ENCODE measurements around the gene HPS4. TPM values are rescaled to one million over a fixed set of nuclear protein-coding genes. Genes with fewer than 3 reads are reported as not detected.

Gene HPS4
- total RNA-seq, 2 experiments from 2014 or later, result 32.0 to 35.3 TPM

- Mint-ChIP-seq H3K36me3 (ENCODE audit: low read depth) (peaks cover 24% of the 10 kb centered on the region), H3K4me1 (peaks cover 70% of the 10 kb centered on the region), H3K27me3 (no peaks in the 10 kb centered on the region), H3K4me3 (peak overlapping the region; percentile 63), H3K27ac (peak overlapping the region; percentile 88), H3K9me3 (no peaks in the 10 kb centered on the region)
- DNase-seq, result no peak
- ChIA-PET CTCF (interaction anchor here (0.6 to 1.6 kb wide), 9 partner anchors 12 to 195 kb away, joined by 3 to 11 read pairs (median 4); no protein-coding TSS in a partner anchor), POLR2A (interaction anchor here (0.7 kb wide), 1 partner anchor 48 kb away, joined by 3 read pairs; no protein-coding TSS in a partner anchor)
Measured at GRCh38 chr22:26479043-26479791, 4.4 kb downstream of the HPS4 start.

GRCh38 chr22:26477341-26477731 lies 6.2 kb downstream of the HPS4 start:
- POLR2A ChIA-PET, result no interaction called here
- Mint-ChIP-seq H3K27me3 (no peaks in the 10 kb centered on the region), H3K27ac (no peak overlapping the region), H3K36me3 (ENCODE audit: low read depth) (peaks cover 32% of the 10 kb centered on the region), H3K9me3 (no peaks in the 10 kb centered on the region), H3K4me1 (peaks cover 59% of the 10 kb centered on the region), H3K4me3 (no peak overlapping the region)
- no peak for DNase-seq
- CTCF ChIA-PET, result no interaction called here

DNA sequence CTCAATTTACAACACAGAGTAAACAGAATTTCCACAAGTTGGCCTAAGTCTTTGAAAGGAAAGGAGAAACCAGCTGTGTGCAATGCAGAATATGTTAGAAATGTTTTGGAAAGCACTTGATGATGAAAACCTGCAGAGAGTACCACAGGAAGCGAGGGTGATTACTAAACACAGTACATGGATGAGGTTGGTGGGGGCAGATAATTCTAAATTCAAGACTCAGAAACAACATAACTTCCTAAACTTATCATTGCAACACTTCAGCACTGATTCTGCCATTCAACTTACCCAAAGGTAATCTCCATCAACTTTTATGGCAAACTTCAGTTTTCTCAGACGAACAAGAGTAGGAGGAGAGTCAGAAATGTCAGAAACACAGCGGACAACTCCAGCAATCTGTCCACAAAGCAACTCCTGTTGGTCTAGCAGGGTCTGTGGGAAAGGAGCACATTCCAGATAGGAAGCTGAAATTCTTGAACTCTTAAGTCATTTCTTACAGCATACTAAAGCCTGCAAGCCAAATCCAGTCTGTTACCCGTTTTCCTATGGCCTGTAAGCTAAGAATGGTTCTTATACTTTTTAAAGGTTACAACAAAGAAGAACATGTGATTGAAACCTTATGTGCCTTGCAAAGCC lies 6.8 kb downstream of the HPS4 start:
- H3K4me1 Mint-ChIP-seq, result peaks cover 54% of the 10 kb centered on the region
- peaks cover 36% of the 10 kb centered on the region for H3K36me3 Mint-ChIP-seq (ENCODE audit: low read depth)
- no peaks in the 10 kb centered on the region for H3K9me3 Mint-ChIP-seq
- ChIA-PET POLR2A (no interaction called here), CTCF (no interaction called here)
- H3K4me3 Mint-ChIP-seq, result no peak overlapping the region
- no peaks in the 10 kb centered on the region for H3K27me3 Mint-ChIP-seq
- DNase-seq, result no peak
- H3K27ac Mint-ChIP-seq, result no peak overlapping the region

DNA sequence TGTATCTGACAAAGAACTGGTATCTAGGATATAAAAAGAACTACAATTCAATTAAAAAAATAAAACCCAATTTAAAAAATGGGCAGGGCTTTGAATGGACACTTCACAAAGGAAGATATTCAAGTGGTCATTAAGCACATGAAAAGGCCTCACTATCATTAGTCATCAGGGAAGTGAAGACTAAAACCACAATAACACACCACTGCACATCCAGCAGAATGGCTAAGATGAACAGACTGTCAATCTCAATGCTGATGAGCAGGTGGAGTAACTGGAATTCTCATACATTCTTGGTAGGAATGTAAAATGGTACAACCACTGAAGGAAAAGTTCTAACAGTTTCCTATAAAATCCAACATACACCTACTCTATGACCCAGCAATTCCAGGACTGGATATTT lies 8.9 kb downstream of the HPS4 start:
- Mint-ChIP-seq H3K27ac (no peak overlapping the region), H3K4me3 (no peak overlapping the region), H3K36me3 (ENCODE audit: low read depth) (peaks cover 36% of the 10 kb centered on the region), H3K27me3 (no peaks in the 10 kb centered on the region), H3K9me3 (no peaks in the 10 kb centered on the region), H3K4me1 (peaks cover 34% of the 10 kb centered on the region)
- CTCF ChIA-PET, result interaction anchor here (0.6 kb wide), 1 partner anchor 150 kb away, joined by 3 read pairs; no protein-coding TSS in a partner anchor
- DNase-seq, result no peak
- POLR2A ChIA-PET, result no interaction called here

DNA sequence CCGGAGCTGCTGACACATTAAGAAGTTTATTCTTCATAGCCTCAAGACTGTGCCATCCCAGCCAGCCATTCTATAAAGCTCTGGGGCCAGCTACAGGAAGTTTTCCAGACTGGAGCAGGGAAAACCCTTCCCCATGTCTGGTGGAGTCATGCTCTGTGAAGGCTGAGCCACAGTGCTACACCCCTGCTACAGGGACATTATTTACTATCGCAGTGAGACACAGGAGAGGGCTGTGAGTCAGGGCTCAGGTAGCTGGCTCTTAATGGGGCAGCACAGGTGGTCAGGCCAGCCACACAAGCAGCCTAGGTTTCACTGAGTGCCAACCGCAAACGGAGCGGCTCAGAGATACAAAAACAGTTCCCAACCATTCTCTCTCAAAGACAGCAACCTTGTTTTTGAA lies 12.1 kb downstream of the HPS4 start:
- H3K4me3 Mint-ChIP-seq, result no peak overlapping the region
- CTCF ChIA-PET, result interaction anchor here (0.9 to 1.7 kb wide), 4 partner anchors 9 to 12 kb away, joined by 3 to 6 read pairs (median 4); partner anchors contain the start of genes HPS4 and SRRD
- peaks cover 8% of the 10 kb centered on the region for H3K4me1 Mint-ChIP-seq
- H3K36me3 Mint-ChIP-seq (ENCODE audit: low read depth), result peaks cover 36% of the 10 kb centered on the region
- no peaks in the 10 kb centered on the region for H3K9me3 Mint-ChIP-seq
- H3K27me3 Mint-ChIP-seq, result no peaks in the 10 kb centered on the region
- no peak overlapping the region for H3K27ac Mint-ChIP-seq
- DNase-seq, result no peak
- POLR2A ChIA-PET, result no interaction called here

DNA sequence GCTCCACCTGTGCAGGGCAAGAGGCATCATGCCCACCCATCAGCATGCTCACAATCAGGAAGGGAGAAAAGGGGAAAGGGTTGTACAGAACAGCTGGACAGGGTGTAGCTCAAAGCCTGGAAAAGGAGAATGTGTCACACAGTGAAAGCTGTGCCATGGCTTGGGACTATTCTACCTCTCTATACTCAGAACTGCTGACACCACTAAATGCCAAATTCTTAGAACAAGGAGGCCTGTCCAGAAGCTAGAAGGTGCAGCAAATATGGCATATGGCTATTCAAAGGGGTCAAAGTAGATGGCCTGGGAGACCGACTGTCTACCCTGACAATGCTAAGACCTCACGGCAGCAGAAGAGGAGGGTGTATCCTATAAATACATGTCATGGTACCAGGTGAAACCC lies 12.8 kb downstream of the HPS4 start:
- DNase-seq, result no peak
- ChIA-PET CTCF (interaction anchor here (0.9 to 1.7 kb wide), 4 partner anchors 9 to 13 kb away, joined by 3 to 6 read pairs (median 4); partner anchors contain the start of genes HPS4 and SRRD), POLR2A (no interaction called here)
- no peaks in the 10 kb centered on the region for H3K9me3 Mint-ChIP-seq
- H3K27me3 Mint-ChIP-seq, result no peaks in the 10 kb centered on the region
- peak overlapping the region; percentile 57 for H3K27ac Mint-ChIP-seq
- no peak overlapping the region for H3K4me3 Mint-ChIP-seq
- H3K4me1 Mint-ChIP-seq, result peaks cover 6% of the 10 kb centered on the region
- H3K36me3 Mint-ChIP-seq (ENCODE audit: low read depth), result peaks cover 38% of the 10 kb centered on the region

GRCh38 chr22:26466196-26466595 lies 17.4 kb downstream of the HPS4 start:
- H3K36me3 Mint-ChIP-seq (ENCODE audit: low read depth), result peaks cover 32% of the 10 kb centered on the region
- no peak for DNase-seq
- no peaks in the 10 kb centered on the region for H3K4me1 Mint-ChIP-seq
- no peak overlapping the region for H3K27ac Mint-ChIP-seq
- ChIA-PET CTCF (interaction anchor here (0.6 kb wide), 1 partner anchor 156 kb away, joined by 3 read pairs; the partner anchor contains the start of gene CRYBA4), POLR2A (interaction anchor here (0.6 kb wide), 1 partner anchor 94 kb away, joined by 3 read pairs; no protein-coding TSS in a partner anchor)
- H3K27me3 Mint-ChIP-seq, result no peaks in the 10 kb centered on the region
- H3K9me3 Mint-ChIP-seq, result no peaks in the 10 kb centered on the region
- H3K4me3 Mint-ChIP-seq, result no peak overlapping the region

- H3K4me3 Mint-ChIP-seq, result no peak overlapping the region
- no peak for DNase-seq
- H3K9me3 Mint-ChIP-seq, result no peaks in the 10 kb centered on the region
- no peaks in the 10 kb centered on the region for H3K27me3 Mint-ChIP-seq
- no peak overlapping the region for H3K27ac Mint-ChIP-seq
- POLR2A ChIA-PET, result no interaction called here
- H3K36me3 Mint-ChIP-seq (ENCODE audit: low read depth), result peaks cover 30% of the 10 kb centered on the region
- CTCF ChIA-PET, result interaction anchor here (0.8 kb wide), 1 partner anchor 9 kb away, joined by 3 read pairs; no protein-coding TSS in a partner anchor
- no peaks in the 10 kb centered on the region for H3K4me1 Mint-ChIP-seq
Measured at GRCh38 chr22:26464312-26464711, 19.3 kb downstream of the HPS4 start.

DNA sequence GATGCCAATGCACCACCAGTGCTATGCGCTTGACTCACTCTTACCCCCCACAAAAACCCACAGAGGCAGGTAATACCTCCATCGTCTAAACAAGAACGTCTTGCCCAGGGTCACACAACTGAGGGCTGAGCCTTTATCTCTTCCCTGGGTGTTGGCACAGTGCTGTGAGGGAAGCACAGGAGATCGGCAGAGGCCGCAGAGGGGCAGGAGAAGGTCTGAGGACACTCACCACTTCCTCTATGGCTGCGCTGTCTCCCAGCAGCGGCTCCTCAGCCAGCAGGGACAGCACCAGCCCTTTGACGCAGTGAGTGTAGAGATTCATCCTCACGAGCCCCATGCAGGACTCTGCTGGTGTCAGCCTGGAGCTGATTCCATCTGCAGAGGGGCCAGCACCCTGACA lies 19.9 kb downstream of the HPS4 start:
- DNase-seq, result no peak
- Mint-ChIP-seq H3K4me1 (no peaks in the 10 kb centered on the region), H3K9me3 (no peaks in the 10 kb centered on the region), H3K27me3 (no peaks in the 10 kb centered on the region), H3K36me3 (ENCODE audit: low read depth) (peaks cover 25% of the 10 kb centered on the region), H3K27ac (no peak overlapping the region), H3K4me3 (no peak overlapping the region)
- POLR2A ChIA-PET, result no interaction called here
- CTCF ChIA-PET, result interaction anchor here (0.6 to 0.8 kb wide), 2 partner anchors 8 to 12 kb away, joined by 3 to 6 read pairs; no protein-coding TSS in a partner anchor

GRCh38 chr22:26463101-26463661 lies 20.4 kb downstream of the HPS4 start:
- Mint-ChIP-seq H3K4me3 (no peak overlapping the region), H3K9me3 (no peaks in the 10 kb centered on the region), H3K27me3 (no peaks in the 10 kb centered on the region), H3K27ac (no peak overlapping the region), H3K36me3 (ENCODE audit: low read depth) (peaks cover 22% of the 10 kb centered on the region), H3K4me1 (no peaks in the 10 kb centered on the region)
- POLR2A ChIA-PET, result interaction anchor here (0.6 kb wide), 1 partner anchor 46 kb away, joined by 3 read pairs; no protein-coding TSS in a partner anchor
- DNase-seq, result no peak
- CTCF ChIA-PET, result interaction anchor here (0.6 to 1.6 kb wide), 3 partner anchors 10 to 28 kb away, joined by 3 to 6 read pairs (median 4); no protein-coding TSS in a partner anchor

DNA sequence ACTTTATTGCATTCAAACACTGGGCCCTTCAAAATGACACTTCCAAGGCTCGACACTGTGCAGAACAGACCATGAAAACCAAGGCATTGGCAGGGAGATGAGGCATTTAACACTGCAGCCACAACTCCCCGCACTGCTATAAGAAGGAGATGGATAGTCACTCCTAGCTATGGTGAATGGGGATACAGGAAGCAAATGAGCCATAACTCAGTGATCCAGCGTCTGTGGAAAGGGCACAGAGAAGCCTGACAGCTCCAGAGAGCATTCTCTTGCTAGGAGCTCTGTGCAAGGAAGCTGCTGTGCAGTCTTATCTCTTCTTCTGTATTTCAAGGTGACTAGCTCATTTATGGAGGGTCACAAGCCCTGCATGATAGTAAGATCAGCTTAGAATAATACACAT lies 20.9 kb downstream of the HPS4 start:
- CTCF ChIA-PET, result interaction anchor here (1.1 to 1.6 kb wide), 3 partner anchors 9 to 28 kb away, joined by 3 to 6 read pairs (median 4); no protein-coding TSS in a partner anchor
- Mint-ChIP-seq H3K36me3 (ENCODE audit: low read depth) (peaks cover 21% of the 10 kb centered on the region), H3K27ac (no peak overlapping the region), H3K4me1 (no peaks in the 10 kb centered on the region), H3K9me3 (no peaks in the 10 kb centered on the region), H3K4me3 (no peak overlapping the region), H3K27me3 (no peaks in the 10 kb centered on the region)
- POLR2A ChIA-PET, result interaction anchor here (0.6 kb wide), 1 partner anchor 45 kb away, joined by 3 read pairs; no protein-coding TSS in a partner anchor
- no peak for DNase-seq

DNA sequence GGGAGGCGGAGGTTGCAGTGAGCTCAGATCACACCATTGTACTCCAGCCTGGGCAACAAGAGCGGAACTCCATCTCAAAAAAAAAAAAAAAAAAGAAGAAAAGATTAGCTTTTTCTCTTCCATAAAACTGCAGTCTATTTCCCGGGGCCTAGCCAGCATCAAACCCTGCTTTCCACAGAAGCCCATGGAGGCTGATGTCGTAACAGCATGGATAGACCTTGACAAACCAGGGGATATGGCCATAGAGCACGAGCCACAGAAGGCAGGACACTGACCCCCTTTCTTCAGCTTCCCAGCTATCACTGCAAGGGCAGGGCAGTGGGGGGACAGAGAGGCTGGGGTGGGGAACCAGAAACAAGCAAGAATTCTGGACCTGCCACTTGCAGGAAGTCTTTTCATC lies 21.5 kb downstream of the HPS4 start:
- H3K4me3 Mint-ChIP-seq, result no peak overlapping the region
- no peaks in the 10 kb centered on the region for H3K4me1 Mint-ChIP-seq
- H3K27me3 Mint-ChIP-seq, result no peaks in the 10 kb centered on the region
- CTCF ChIA-PET, result interaction anchor here (1.1 to 1.8 kb wide), 4 partner anchors 9 to 144 kb away, joined by 4 to 6 read pairs (median 4); no protein-coding TSS in a partner anchor
- POLR2A ChIA-PET, result no interaction called here
- H3K27ac Mint-ChIP-seq, result no peak overlapping the region
- H3K36me3 Mint-ChIP-seq (ENCODE audit: low read depth), result peaks cover 24% of the 10 kb centered on the region
- no peaks in the 10 kb centered on the region for H3K9me3 Mint-ChIP-seq
- DNase-seq, result no peak
